Esophagus muscularis mucosa (tissue), 4 donors: ENCODE measurements around the gene SQSTM1. TPM values are rescaled to one million over a fixed set of nuclear protein-coding genes. Genes with fewer than 3 reads are reported as not detected.

Source experiments
- DNase-seq: peaks from one replicate; pipeline ENCODE4 v3.0.0-alpha.2; 2017; ENCODE audit errors: extremely low spot score
- H3K27ac ChIP-seq, 4 donors: fragments of 200-600 bp; sonication (generic); replicated peaks in 1 of 4; 1 replicate in 3 of 4; 2 replicates in 1 of 4; pipeline ENCODE4 v1.5.1; 2016 to 2019; ENCODE audit warnings: mild to moderate bottlenecking in 1 of 4
- H3K27me3 ChIP-seq, 4 donors: fragments of 200-600 bp; sonication (generic); one replicate each; pipeline versions ENCODE4 v1.5.1 to v1.6.0; 2016 to 2019
- H3K36me3 ChIP-seq, 4 donors: fragments of 200-600 bp; sonication (generic); one replicate each; pipeline ENCODE4 v1.5.1; 2016 to 2019
- H3K4me1 ChIP-seq, 4 donors: fragments of 200-600 bp; sonication (generic); one replicate each; pipeline ENCODE4 v1.5.1; 2016 to 2019
- H3K4me3 ChIP-seq, 4 donors: fragments of 200-600 bp; sonication (generic); 1 replicate in 2 of 4; 2 replicates in 2 of 4; pipeline ENCODE4 v1.5.1; 2016 to 2019; ENCODE audit warnings: mild to moderate bottlenecking in 4 of 4, moderate library complexity in 1 of 4
- H3K9me3 ChIP-seq, 4 donors: fragments of 200-600 bp; sonication (generic); 1 replicate in 3 of 4; 2 replicates in 1 of 4; pipeline ENCODE4 v1.5.1; 2016 to 2019
- CTCF ChIP-seq, 3 experiments: fragments of 200-600 bp in 2 of 3; fragments of 450-650 bp in 1 of 3; sonication (generic) in 2 of 3; IDR thresholded peaks; one replicate each; pipeline ENCODE4 v1.5.1; 2017 to 2019; ENCODE audit warnings: antibody characterized with exemption in 3 of 3, mild to moderate bottlenecking in 2 of 3, moderate library complexity in 1 of 3
- EP300 ChIP-seq: sonication (generic); formaldehyde crosslinking; IDR thresholded peaks from one replicate; pipeline ENCODE4 v1.6.1; 2017; ENCODE audit warnings: antibody characterized with exemption
- POLR2A ChIP-seq: fragments of 450-650 bp; IDR thresholded peaks from one replicate; pipeline ENCODE4 v1.6.1; 2017; ENCODE audit warnings: antibody characterized with exemption, moderate library complexity, mild to moderate bottlenecking, low read depth
- POLR2AphosphoS5 ChIP-seq, 2 donors: sonication (generic); formaldehyde crosslinking; IDR thresholded peaks; one replicate each; pipeline ENCODE4 v1.6.1; 2017; ENCODE audit warnings: antibody characterized with exemption in 2 of 2
- WGBS: methylation state at CpG from one replicate; pipeline ENCODE4 v1.1.5; 2018; 5-methylcytosine and 5-hydroxymethylcytosine counted together
- intact Hi-C: fragments of 100-400 bp; cut with DNase I; formaldehyde crosslinking; loops from one replicate; pipeline ENCODE4 v1.15.1; 2023
- total RNA-seq, 4 donors: library from RNA; depleted of rRNA; stranded (reverse); fragments of >200 nt; gene quantifications; one replicate each; pipeline versions ENCODE4 v1.1.0 to v1.2.1, GENCODE V29; 2016

Gene SQSTM1
- total RNA-seq, 4 donors from 2014 or later, result 333 to 453 (median 392) TPM

- H3K4me3 ChIP-seq, result no peak overlapping the region
- H3K27ac ChIP-seq, result no peak overlapping the region
- no peaks in the 10 kb centered on the region for H3K27me3 ChIP-seq
- 97% methylated on average over 8 of the region's 9 CpGs for WGBS
- peaks cover 0 to 9% (median 0%) of the 10 kb centered on the region in 4 donors for H3K9me3 ChIP-seq
- peaks cover under 1 to 5% (median 3%) of the 10 kb centered on the region in 4 donors for H3K4me1 ChIP-seq
- no peak for TF ChIP-seq POLR2AphosphoS5 (IDR thresholded peaks at IDR 0.05)
- no peak for TF ChIP-seq EP300
- TF ChIP-seq POLR2A, result no peak
- TF ChIP-seq CTCF (IDR thresholded peaks at IDR 0.05), result no peak
- no peak for DNase-seq
- intact Hi-C loops, result no loop called here
- H3K36me3 ChIP-seq, result peaks cover 44 to 92% (median 71%) of the 10 kb centered on the region in 4 donors
Measured at GRCh38 chr5:179841621-179842020, 20.9 kb downstream of the SQSTM1 start.

- WGBS, result 84% methylated on average over 8 of the region's 8 CpGs
- Histone ChIP-seq H3K4me1 (peaks cover 6 to 22% (median 19%) of the 10 kb centered on the region in 4 donors), H3K36me3 (peaks cover 43 to 60% (median 52%) of the 10 kb centered on the region in 4 donors), H3K4me3 (no peak overlapping the region), H3K27me3 (no peaks in the 10 kb centered on the region), H3K27ac (no peak overlapping the region), H3K9me3 (no peaks in the 10 kb centered on the region)
- TF ChIP-seq EP300 (no peak), CTCF (IDR thresholded peaks at IDR 0.05) (no peak), POLR2AphosphoS5 (IDR thresholded peaks at IDR 0.05) (no peak), POLR2A (no peak)
- DNase-seq, result no peak
- intact Hi-C loops, result no loop called here
Measured at GRCh38 chr5:179852993-179853547, 32.4 kb downstream of the SQSTM1 start.

GRCh38 chr5:179854356-179854755 is 33.7 kb downstream of the SQSTM1 start:
- no peaks in the 10 kb centered on the region for H3K27me3 ChIP-seq
- DNase-seq, result no peak
- H3K36me3 ChIP-seq, result peaks cover 35 to 47% (median 39%) of the 10 kb centered on the region in 4 donors
- H3K27ac ChIP-seq, result no peak overlapping the region
- no peak overlapping the region for H3K4me3 ChIP-seq
- no peaks in the 10 kb centered on the region for H3K9me3 ChIP-seq
- TF ChIP-seq POLR2A (no peak), EP300 (no peak), POLR2AphosphoS5 (IDR thresholded peaks at IDR 0.05) (no peak), CTCF (IDR thresholded peaks at IDR 0.05) (no peak)
- peaks cover 6 to 25% (median 23%) of the 10 kb centered on the region in 4 donors for H3K4me1 ChIP-seq
- intact Hi-C loops, result no loop called here
- 96% methylated on average over 8 of the region's 8 CpGs for WGBS

GRCh38 chr5:179858241-179858585 is 37.5 kb downstream of the SQSTM1 start:
- TF ChIP-seq EP300, result no peak
- no peak for TF ChIP-seq CTCF (IDR thresholded peaks at IDR 0.05)
- TF ChIP-seq POLR2A, result no peak
- no peak for TF ChIP-seq POLR2AphosphoS5 (IDR thresholded peaks at IDR 0.05)
- DNase-seq, result no peak
- WGBS, result under 1% methylated on average over 28 of the region's 32 CpGs
- Histone ChIP-seq H3K27ac (peak overlapping the region; percentile 87 to 95 (median 94)), H3K9me3 (no peaks in the 10 kb centered on the region), H3K36me3 (peaks cover 10 to 21% (median 14%) of the 10 kb centered on the region in 4 donors), H3K27me3 (no peaks in the 10 kb centered on the region), H3K4me1 (peaks cover 11 to 38% (median 31%) of the 10 kb centered on the region in 4 donors), H3K4me3 (peak overlapping the region; percentile 91 to 97 (median 92))
- intact Hi-C loops, result loop anchor here (5.0 kb wide), 2 partner anchors 36 to 51 kb away; partner anchors contain the start of genes MGAT4B and SQSTM1
